ENCODE data around the gene CACNG4.

CACNG4 gene

GRCh38 chr17:66975188-66975587, 10.7 kb downstream of the CACNG4 start:
- ATAC-seq = no peak
- TF ChIP-seq GLIS3 (CRISPR knock-in tag; IDR thresholded peaks at IDR 0.05) (no peak), TOX (CRISPR knock-in tag; IDR thresholded peaks at IDR 0.05; ENCODE audit: borderline replicate concordance) (no peak), RARB (CRISPR knock-in tag; IDR thresholded peaks at IDR 0.05) (no peak), ESRRG (CRISPR knock-in tag; IDR thresholded peaks at IDR 0.05) (no peak), CSDC2 (CRISPR knock-in tag; IDR thresholded peaks at IDR 0.05) (no peak), POU6F1 (CRISPR knock-in tag; IDR thresholded peaks at IDR 0.05; ENCODE audit: borderline replicate concordance, low read depth) (no peak), CSRNP3 (CRISPR knock-in tag; IDR thresholded peaks at IDR 0.05) (no peak)

- TF ChIP-seq ZFP30 (CRISPR knock-in tag; IDR thresholded peaks at IDR 0.05) (no peak), OSR1 (CRISPR knock-in tag; IDR thresholded peaks at IDR 0.05) (no peak), TOX (CRISPR knock-in tag; IDR thresholded peaks at IDR 0.05; ENCODE audit: borderline replicate concordance) (no peak), ISL1 (CRISPR knock-in tag; IDR thresholded peaks at IDR 0.05) (no peak), ZNF8 (CRISPR knock-in tag; IDR thresholded peaks at IDR 0.05) (no peak), ZNF70 (CRISPR knock-in tag; IDR thresholded peaks at IDR 0.05) (no peak), CSRNP3 (CRISPR knock-in tag; IDR thresholded peaks at IDR 0.05) (no peak)
- ATAC-seq = peak; percentile 64
Measured at GRCh38 chr17:66975614-66976378, 11.3 kb downstream of the CACNG4 start.

- ATAC-seq = no peak
- no peak for TF ChIP-seq ZNF8 (CRISPR knock-in tag; IDR thresholded peaks at IDR 0.05)
- no peak for TF ChIP-seq CREB5 (CRISPR knock-in tag; IDR thresholded peaks at IDR 0.05; ENCODE audit: low read depth)
- TF ChIP-seq TCF4 (CRISPR knock-in tag; IDR thresholded peaks at IDR 0.05; ENCODE audit: borderline replicate concordance) = no peak
- no peak for TF ChIP-seq CSRNP3 (CRISPR knock-in tag; IDR thresholded peaks at IDR 0.05)
- TF ChIP-seq ZNF70 (CRISPR knock-in tag; IDR thresholded peaks at IDR 0.05) = no peak
- TF ChIP-seq CSDC2 (CRISPR knock-in tag; IDR thresholded peaks at IDR 0.05) = no peak
- no peak for TF ChIP-seq SNAI2 (CRISPR knock-in tag; IDR thresholded peaks at IDR 0.05)
- no peak for TF ChIP-seq BACH2 (CRISPR knock-in tag; IDR thresholded peaks at IDR 0.05; ENCODE audit: borderline replicate concordance)
- no peak for TF ChIP-seq GLIS3 (CRISPR knock-in tag; IDR thresholded peaks at IDR 0.05)
- no peak for TF ChIP-seq ZFP3 (CRISPR knock-in tag; IDR thresholded peaks at IDR 0.05)
- TF ChIP-seq ZFP30 (CRISPR knock-in tag; IDR thresholded peaks at IDR 0.05) = no peak
- TF ChIP-seq TOX (CRISPR knock-in tag; IDR thresholded peaks at IDR 0.05; ENCODE audit: borderline replicate concordance) = no peak
- TF ChIP-seq ZC3H10 (CRISPR knock-in tag; IDR thresholded peaks at IDR 0.05) = no peak
- TF ChIP-seq TSHZ2 (CRISPR knock-in tag; IDR thresholded peaks at IDR 0.05) = no peak
Measured at GRCh38 chr17:66976379-66976663, 11.8 kb downstream of the CACNG4 start.

Data from SK-N-SH treated with all-trans-retinoic acid at 6 μM for 48 hours (cell line).